Coronary artery (tissue), 2 donors: ENCODE results near the gene IMMP2L.

Experiments used
- DNase-seq: peaks from one replicate; pipeline ENCODE4 v3.0.0-alpha.2; 2017; ENCODE audit warnings: low spot score
- H3K27ac ChIP-seq, 2 donors: fragments of 200-600 bp; sonication (generic); one replicate each; pipeline ENCODE4 v1.5.1; 2016 to 2019
- H3K4me3 ChIP-seq: fragments of 200-600 bp; sonication (generic); 2 replicates; pipeline ENCODE4 v1.5.1; 2016; ENCODE audit warnings: mild to moderate bottlenecking, moderate library complexity
- TF ChIP-seq, protein P1 (sequence below): fragments of 200-600 bp; sonication (generic); IDR thresholded peaks from one replicate; pipeline ENCODE4 v1.5.1; 2019; ENCODE audit warnings: antibody characterized with exemption

Gene IMMP2L

DNA sequence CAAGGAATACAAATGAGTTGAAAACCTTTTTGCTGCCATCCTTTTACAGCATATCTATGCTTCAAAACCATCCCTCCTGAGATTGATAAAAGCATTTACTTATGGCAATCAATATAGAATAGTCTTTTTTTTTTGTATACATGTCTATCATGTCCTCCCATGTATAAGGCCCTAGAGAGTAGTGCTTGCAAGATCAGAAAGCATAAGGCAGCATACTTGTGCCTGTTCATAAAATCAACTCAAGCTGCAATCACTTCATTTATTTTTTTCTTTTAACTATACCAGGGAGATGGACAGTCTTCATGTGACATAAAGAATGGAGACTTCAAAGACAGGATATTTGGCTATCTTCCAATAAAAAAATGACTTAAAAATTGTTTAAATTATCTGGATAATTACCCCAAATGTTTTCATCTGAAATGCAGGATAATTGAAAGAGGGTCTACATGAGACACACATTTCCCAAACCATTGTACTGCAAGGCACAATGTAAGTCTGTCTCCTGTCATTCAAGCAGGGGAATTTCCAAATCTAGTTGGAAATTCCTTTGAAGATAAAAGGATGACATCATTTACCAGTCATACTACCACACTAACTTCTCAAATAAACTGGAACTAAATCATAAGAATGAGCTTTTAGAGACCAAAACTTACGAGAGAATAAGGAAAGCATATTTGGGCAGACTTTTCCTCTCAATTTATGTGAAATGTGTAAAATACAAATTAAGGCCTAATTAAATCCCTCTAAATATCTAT, 448.9 kb downstream of the IMMP2L start:
- H3K27ac ChIP-seq: no peak overlapping the region
- DNase-seq: no peak
- TF ChIP-seq, protein P1, sequence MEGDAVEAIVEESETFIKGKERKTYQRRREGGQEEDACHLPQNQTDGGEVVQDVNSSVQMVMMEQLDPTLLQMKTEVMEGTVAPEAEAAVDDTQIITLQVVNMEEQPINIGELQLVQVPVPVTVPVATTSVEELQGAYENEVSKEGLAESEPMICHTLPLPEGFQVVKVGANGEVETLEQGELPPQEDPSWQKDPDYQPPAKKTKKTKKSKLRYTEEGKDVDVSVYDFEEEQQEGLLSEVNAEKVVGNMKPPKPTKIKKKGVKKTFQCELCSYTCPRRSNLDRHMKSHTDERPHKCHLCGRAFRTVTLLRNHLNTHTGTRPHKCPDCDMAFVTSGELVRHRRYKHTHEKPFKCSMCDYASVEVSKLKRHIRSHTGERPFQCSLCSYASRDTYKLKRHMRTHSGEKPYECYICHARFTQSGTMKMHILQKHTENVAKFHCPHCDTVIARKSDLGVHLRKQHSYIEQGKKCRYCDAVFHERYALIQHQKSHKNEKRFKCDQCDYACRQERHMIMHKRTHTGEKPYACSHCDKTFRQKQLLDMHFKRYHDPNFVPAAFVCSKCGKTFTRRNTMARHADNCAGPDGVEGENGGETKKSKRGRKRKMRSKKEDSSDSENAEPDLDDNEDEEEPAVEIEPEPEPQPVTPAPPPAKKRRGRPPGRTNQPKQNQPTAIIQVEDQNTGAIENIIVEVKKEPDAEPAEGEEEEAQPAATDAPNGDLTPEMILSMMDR: no peak
- H3K4me3 ChIP-seq: no peak overlapping the region

DNA sequence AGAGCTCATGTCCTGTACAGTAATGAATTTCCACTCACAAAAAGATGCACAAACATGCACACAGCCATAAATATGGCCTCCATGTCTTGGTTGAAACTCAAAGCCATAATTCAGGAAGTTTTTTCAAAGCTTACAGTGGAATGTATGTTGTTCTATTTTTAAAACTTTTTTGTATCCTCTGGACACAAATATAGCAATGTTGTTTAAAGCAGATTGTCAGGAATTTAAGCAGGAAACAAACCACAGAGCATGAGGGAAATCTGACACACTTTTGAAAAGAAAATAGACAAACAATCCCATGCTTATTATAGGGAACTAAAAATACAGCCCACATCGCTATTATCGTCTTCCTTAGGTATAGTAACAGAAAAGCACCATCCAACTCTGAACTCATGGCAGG, 449.9 kb downstream of the IMMP2L start:
- DNase-seq: no peak
- TF ChIP-seq, protein P1: no peak
- Histone ChIP-seq H3K27ac (no peak overlapping the region), H3K4me3 (no peak overlapping the region)

DNA sequence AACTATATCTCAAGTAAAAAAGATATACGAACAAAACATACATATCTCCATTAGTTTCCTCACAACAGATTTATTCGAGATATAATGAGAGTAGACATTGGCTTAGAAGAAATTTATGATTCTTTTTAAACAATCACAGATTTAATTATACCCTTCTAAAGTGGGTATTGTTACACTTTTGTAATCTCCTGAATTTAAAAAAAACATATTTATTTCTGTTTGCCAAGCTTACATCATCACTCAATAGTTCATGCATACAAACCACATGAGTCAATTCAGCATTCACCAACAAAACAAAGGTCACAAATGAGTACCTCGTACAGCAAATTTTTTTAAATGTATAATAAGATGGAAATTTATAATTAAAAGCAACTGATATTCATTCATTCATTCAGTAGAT, 453.8 kb downstream of the IMMP2L start:
- no peak for DNase-seq
- no peak overlapping the region for H3K27ac ChIP-seq
- TF ChIP-seq, protein P1: no peak
- H3K4me3 ChIP-seq: no peak overlapping the region

DNA sequence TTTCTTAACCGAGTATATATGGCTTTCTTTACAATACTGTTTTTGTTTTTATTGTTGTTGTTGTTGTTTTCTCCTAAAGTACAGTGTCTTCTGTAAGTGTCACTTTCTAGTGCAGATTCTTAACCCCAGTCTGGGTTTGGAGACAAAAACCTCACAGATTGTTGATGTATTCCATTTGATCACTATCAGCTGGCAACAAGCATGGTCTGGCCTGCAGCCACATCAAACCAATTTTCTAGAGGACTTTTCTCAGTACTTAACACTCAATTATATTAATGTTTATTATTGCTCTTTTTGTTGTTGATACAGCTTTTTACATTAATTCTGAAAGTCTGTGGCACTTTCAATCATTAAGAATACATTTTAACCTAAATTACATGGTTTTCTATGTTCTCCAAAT, 454.3 kb downstream of the IMMP2L start:
- TF ChIP-seq, protein P1: no peak
- Histone ChIP-seq H3K27ac (no peak overlapping the region), H3K4me3 (no peak overlapping the region)
- DNase-seq: no peak

DNA sequence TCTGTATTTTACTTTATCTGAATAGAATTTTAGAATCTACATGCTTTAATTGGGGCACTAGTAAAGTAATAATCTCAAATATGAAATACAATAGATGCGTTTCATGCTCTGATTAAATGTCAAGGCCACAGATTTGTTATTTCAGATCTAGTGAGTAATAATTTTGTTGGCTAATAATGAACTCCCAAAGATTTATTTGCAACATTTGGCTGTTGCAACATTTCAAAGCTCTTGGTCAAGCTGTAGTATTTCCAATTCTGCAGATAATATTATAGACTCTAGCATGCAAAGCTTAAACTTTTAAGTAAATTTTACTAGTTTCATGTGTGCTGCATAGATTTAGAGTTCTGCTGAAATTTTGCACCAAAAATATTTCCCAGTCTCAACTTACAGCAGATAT, 454.7 kb downstream of the IMMP2L start:
- Histone ChIP-seq H3K4me3 (no peak overlapping the region), H3K27ac (no peak overlapping the region)
- TF ChIP-seq, protein P1: no peak
- DNase-seq: no peak

DNA sequence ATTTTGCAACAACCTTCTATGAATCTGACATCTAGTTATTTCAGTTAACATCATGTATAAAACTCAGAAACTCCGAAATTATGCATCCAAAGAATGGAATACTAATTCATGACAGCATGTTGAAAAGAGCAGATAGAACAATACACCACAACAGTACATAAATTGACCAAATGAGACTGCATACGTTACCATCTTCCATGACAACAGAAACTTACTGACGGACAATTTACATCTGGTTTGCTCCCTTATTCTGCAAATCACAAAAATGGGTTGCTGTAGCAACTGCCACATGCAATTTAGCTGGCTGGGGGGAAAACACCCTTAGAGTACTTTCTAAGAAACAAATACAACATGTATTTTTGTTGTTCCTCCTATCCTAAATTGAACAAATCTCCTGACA, 457.0 kb downstream of the IMMP2L start:
- TF ChIP-seq, protein P1: no peak
- DNase-seq: no peak
- Histone ChIP-seq H3K4me3 (no peak overlapping the region), H3K27ac (no peak overlapping the region)

DNA sequence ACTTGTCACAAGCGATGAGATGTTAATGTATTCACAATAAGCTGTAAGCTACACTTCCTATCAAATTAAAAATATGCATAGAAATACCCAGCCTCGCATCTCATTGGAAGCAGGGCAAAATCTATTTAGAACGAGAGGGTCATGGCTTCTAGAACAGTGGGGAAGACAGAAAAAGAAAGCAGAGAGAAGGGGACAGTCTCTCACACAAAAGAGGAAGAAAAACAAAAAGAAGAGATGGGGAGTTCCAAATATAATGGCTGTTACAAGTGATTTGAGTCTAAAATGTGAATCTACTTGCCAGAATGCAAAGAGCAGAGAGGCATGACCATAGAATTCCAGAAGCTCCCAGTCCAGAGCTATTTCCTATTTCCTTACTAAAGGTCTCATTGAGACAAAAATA, 457.6 kb downstream of the IMMP2L start:
- Histone ChIP-seq H3K4me3 (no peak overlapping the region), H3K27ac (no peak overlapping the region)
- no peak for DNase-seq
- TF ChIP-seq, protein P1: no peak
